Lung (tissue), 12 donors: ENCODE data around the gene SOAT1. TPM values are rescaled to one million over a fixed set of nuclear protein-coding genes. Genes with fewer than 3 reads are reported as not detected.
A peak's percentile ranks its signal among the peaks of the same experiment; 100 is the strongest.

Source experiments
- ATAC-seq: fragments of 200-7000 bp; cut with Tn5 transposase; one replicate; pipeline ENCODE4 v1.9.1; 2020; ENCODE audit warnings: moderate number of reproducible peaks; ENCODE audit not compliant: insufficient read depth, low FRiP score
- DNase-seq, 3 donors: peaks; one replicate each; pipeline ENCODE4 v3.0.0-alpha.2; 2013 to 2017
- H3K27ac ChIP-seq, 2 donors: one replicate each; pipeline ENCODE4 v1.5.1; 2013; ENCODE audit warnings: mild to moderate bottlenecking in 2 of 2, moderate library complexity in 2 of 2, control low read depth in 1 of 2, inconsistent platforms in 1 of 2, low read depth in 1 of 2, low read length in 1 of 2
- H3K27me3 ChIP-seq, 3 donors: one replicate each; pipeline ENCODE4 v1.5.1; 2013; ENCODE audit warnings: low read length in 2 of 3; ENCODE audit not compliant: control insufficient read depth in 3 of 3, insufficient read depth in 3 of 3
- H3K36me3 ChIP-seq, 4 donors: one replicate each; pipeline ENCODE4 v1.5.1; 2013; ENCODE audit warnings: low read length in 4 of 4, mild to moderate bottlenecking in 1 of 4, moderate library complexity in 1 of 4; ENCODE audit not compliant: control insufficient read depth in 4 of 4, insufficient read depth in 4 of 4
- H3K4me1 ChIP-seq, 5 donors: one replicate each; pipeline ENCODE4 v1.5.1; 2013; ENCODE audit warnings: low read length in 5 of 5, mild to moderate bottlenecking in 2 of 5, moderate library complexity in 1 of 5; ENCODE audit not compliant: control insufficient read depth in 5 of 5, insufficient read depth in 5 of 5
- H3K4me3 ChIP-seq: one replicate; pipeline ENCODE4 v1.5.1; 2013; ENCODE audit warnings: mild to moderate bottlenecking, control low read depth, moderate library complexity
- H3K9ac ChIP-seq, 2 donors: one replicate each; pipeline ENCODE4 v1.5.1; 2013; ENCODE audit warnings: low read length in 2 of 2, control low read depth in 1 of 2; ENCODE audit not compliant: insufficient read depth in 1 of 2
- H3K9me3 ChIP-seq, 4 donors: one replicate each; pipeline ENCODE4 v1.5.1; 2013; ENCODE audit warnings: low read length in 3 of 4, mild to moderate bottlenecking in 1 of 4, moderate library complexity in 1 of 4; ENCODE audit not compliant: control insufficient read depth in 4 of 4, insufficient read depth in 3 of 4
- WGBS, 2 donors: extraction: QIAGEN DNeasy Blood & Tissue Kit; methylation state at CpG; one replicate each; pipeline ENCODE4 v1.1.7; 2013; 5-methylcytosine and 5-hydroxymethylcytosine counted together
- polyA plus RNA-seq, 2 donors: library from polyadenylated mRNA; stranded (reverse); fragments of 200-250 nt; gene quantifications; one replicate each; pipeline ENCODE4 v1.2.1, GENCODE V29; 2013
- total RNA-seq, 2 donors: library from RNA; depleted of rRNA in 1 of 2; stranded (reverse); fragments of >200 nt in 1 of 2; gene quantifications; one replicate each; pipeline ENCODE4 v1.2.1, GENCODE V29; 2014 to 2021
- TF ChIP-seq, protein P1 (sequence below): IDR thresholded peaks from 2 replicates; pipeline ENCODE4 v1.5.1; 2012; ENCODE audit warnings: mild to moderate bottlenecking; ENCODE audit errors: control extremely low read depth, extremely low read depth
- donor health status: control.
- donor health status: control.
- donor health status: Bipolar disorder and iron deficiency.
- donor health status: healthy.
- donor health status: DM: yes; HTN: yes; CAD: no.

The SOAT1 gene
- total and polyA plus RNA-seq, 4 donors = 10.5 to 76.0 (median 33.8) TPM

DNA sequence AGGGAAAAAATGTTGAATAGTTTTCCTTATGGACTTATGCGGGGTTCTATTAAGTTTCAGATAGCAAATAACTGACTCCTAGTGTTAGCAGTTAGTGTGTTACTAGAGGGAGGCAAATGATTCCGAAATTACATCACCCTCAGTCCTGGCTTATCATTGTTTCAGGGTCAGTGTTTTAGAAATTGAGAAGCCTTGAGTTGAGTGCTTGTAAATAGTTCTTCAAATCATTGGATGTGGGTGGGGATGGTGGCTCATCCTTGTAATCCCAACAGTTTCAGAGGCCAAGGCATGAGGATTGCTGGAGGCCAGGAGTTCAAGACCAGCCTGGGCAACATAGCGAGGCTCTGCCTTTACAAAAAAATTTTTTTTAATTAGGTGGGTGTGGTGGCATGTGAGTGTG, 21.3 kb downstream of the SOAT1 start:
- Histone ChIP-seq H3K9ac (no peak overlapping the region), H3K27me3 (no peaks in the 10 kb centered on the region), H3K27ac (no peak overlapping the region), H3K9me3 (no peaks in the 10 kb centered on the region), H3K4me3 (no peak overlapping the region), H3K4me1 (no peaks in the 10 kb centered on the region), H3K36me3 (peaks cover 2 to 9% (median 7%) of the 10 kb centered on the region in 4 donors)
- 95 to 97% methylated on average over 3 of the region's 3 CpGs for WGBS, 2 donors
- no peak for ATAC-seq
- DNase-seq = no peak
- TF ChIP-seq, protein P1, sequence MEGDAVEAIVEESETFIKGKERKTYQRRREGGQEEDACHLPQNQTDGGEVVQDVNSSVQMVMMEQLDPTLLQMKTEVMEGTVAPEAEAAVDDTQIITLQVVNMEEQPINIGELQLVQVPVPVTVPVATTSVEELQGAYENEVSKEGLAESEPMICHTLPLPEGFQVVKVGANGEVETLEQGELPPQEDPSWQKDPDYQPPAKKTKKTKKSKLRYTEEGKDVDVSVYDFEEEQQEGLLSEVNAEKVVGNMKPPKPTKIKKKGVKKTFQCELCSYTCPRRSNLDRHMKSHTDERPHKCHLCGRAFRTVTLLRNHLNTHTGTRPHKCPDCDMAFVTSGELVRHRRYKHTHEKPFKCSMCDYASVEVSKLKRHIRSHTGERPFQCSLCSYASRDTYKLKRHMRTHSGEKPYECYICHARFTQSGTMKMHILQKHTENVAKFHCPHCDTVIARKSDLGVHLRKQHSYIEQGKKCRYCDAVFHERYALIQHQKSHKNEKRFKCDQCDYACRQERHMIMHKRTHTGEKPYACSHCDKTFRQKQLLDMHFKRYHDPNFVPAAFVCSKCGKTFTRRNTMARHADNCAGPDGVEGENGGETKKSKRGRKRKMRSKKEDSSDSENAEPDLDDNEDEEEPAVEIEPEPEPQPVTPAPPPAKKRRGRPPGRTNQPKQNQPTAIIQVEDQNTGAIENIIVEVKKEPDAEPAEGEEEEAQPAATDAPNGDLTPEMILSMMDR = no peak

DNA sequence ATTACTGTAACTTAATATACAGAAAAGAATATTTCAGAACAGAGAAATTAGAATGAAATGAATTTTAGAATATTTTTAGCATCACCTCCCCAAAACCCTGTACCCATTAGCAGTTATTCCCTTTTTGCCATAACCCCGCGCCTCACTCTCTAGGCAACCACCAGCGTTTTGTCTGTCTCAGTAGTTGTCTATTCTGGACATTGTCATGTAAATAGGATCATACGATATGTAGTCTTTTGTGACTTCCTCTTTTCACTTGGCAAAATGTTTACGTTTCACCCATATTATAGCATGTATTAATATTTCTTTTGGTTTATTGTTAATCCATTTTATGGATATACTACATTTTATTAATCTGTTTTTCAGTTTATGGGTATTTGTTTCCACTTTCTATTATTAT, 24.9 kb downstream of the SOAT1 start:
- no peak overlapping the region for H3K27ac ChIP-seq
- H3K9ac ChIP-seq = no peak overlapping the region
- H3K4me1 ChIP-seq = peaks cover 0 to 5% (median 5%) of the 10 kb centered on the region in 5 donors
- no peaks in the 10 kb centered on the region for H3K9me3 ChIP-seq
- ATAC-seq (no peak), DNase-seq (no peak)
- no peaks in the 10 kb centered on the region for H3K27me3 ChIP-seq
- peaks cover 0 to 8% (median 5%) of the 10 kb centered on the region in 4 donors for H3K36me3 ChIP-seq
- TF ChIP-seq, protein P1 = no peak
- no peak overlapping the region for H3K4me3 ChIP-seq
- 51 to 80% methylated on average over 5 of the region's 5 CpGs for WGBS, 2 donors

DNA sequence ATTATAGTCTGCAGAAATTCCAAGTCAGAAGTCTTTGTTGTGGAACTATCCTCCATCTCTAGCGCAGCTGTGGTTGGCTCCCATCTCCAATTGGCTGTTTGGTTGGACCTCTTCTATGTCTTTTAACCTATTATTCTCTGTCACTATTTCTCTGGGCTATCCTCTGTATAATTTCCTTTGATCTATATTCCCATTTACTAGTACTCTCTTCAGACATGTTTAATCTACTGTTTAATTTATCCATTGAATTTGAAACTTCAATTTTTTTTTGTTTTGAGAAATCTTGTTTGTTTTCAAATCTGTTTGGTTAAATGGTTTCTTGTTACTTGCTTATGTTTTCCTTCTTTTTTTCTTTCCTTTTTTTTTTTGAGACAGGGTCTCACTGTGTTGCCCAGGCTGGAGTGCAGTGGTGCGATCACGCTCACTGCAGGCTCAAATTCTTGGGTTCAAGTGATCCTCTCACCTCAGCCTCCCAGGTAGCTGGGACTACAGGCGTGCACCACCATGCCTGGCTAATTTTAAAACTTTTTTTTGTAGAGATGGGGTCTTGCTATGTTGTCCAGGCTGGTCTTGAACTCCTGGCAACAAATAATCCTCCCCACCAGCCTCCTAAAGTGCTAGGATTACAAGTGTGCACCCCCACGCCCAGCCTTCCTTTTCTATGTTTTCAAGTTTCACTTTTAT, 28.1 kb downstream of the SOAT1 start:
- peaks cover under 1 to 8% (median 5%) of the 10 kb centered on the region in 4 donors for H3K36me3 ChIP-seq
- H3K27me3 ChIP-seq = no peaks in the 10 kb centered on the region
- no peak for ATAC-seq
- no peak overlapping the region for H3K4me3 ChIP-seq
- 95 to 97% methylated on average over 5 of the region's 5 CpGs for WGBS, 2 donors
- DNase-seq = no peak
- peaks cover 0 to 9% (median 5%) of the 10 kb centered on the region in 5 donors for H3K4me1 ChIP-seq
- no peaks in the 10 kb centered on the region for H3K9me3 ChIP-seq
- H3K27ac ChIP-seq = no peak overlapping the region
- TF ChIP-seq, protein P1 = no peak
- no peak overlapping the region for H3K9ac ChIP-seq

DNA sequence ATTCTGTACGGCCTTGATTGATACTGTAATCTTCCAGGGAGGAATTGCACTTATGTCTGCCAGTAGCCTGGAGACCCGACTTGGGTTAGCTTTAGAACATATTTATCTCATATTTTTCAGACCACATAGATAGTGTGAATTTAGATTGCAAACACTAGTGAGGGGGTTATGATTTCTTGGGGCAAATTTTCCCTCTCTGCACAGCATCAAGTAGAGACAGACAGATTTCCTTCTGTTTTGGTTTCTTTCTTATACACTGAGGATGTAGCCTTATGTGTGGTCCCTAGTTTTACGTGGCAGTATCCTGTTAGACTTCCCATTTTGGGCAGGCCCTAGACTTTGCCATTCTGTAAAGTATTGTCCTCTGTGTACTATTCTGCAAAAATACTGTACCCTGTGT, 29.0 kb downstream of the SOAT1 start:
- Histone ChIP-seq H3K27ac (no peak overlapping the region), H3K36me3 (peaks cover 1 to 8% (median 5%) of the 10 kb centered on the region in 4 donors), H3K4me3 (no peak overlapping the region), H3K27me3 (no peaks in the 10 kb centered on the region), H3K9ac (no peak overlapping the region), H3K4me1 (peaks cover 0 to 9% (median 5%) of the 10 kb centered on the region in 5 donors), H3K9me3 (no peaks in the 10 kb centered on the region)
- 68 to 74% methylated on average over 3 of the region's 3 CpGs for WGBS, 2 donors
- TF ChIP-seq, protein P1 = no peak
- ATAC-seq (no peak), DNase-seq (peak in 1 of 3 donors; percentile 50)
